Measurements from ENCODE around the gene GPR39. TPM values are rescaled to one million over a fixed set of nuclear protein-coding genes. Genes with fewer than 3 reads are reported as not detected.

The GPR39 gene
- polyA plus RNA-seq, 2 of the 4 experiments (the other 2 are of a cell fraction), result 11.3 to 11.8 TPM

- no peak for TF ChIP-seq CBX2 (IDR thresholded peaks at IDR 0.05; ENCODE audit: borderline replicate concordance, low read depth)
- no peak for TF ChIP-seq ZNF302 (CRISPR knock-in tag; IDR thresholded peaks at IDR 0.05)
- TF ChIP-seq BCL3 (IDR thresholded peaks at IDR 0.05), result no peak
- no peak for TF ChIP-seq EHMT2 (IDR thresholded peaks at IDR 0.05; ENCODE audit: low read depth)
- TF ChIP-seq, protein P1, sequence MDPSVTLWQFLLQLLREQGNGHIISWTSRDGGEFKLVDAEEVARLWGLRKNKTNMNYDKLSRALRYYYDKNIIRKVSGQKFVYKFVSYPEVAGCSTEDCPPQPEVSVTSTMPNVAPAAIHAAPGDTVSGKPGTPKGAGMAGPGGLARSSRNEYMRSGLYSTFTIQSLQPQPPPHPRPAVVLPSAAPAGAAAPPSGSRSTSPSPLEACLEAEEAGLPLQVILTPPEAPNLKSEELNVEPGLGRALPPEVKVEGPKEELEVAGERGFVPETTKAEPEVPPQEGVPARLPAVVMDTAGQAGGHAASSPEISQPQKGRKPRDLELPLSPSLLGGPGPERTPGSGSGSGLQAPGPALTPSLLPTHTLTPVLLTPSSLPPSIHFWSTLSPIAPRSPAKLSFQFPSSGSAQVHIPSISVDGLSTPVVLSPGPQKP (IDR thresholded peaks at IDR 0.05; ENCODE audit: low read depth, low read length), result no peak
- TF ChIP-seq FOSB (CRISPR knock-in tag; IDR thresholded peaks at IDR 0.05), result no peak
Measured at GRCh38 chr2:132567682-132568081, 151.1 kb downstream of the GPR39 start (continued).

GRCh38 chr2:132568656-132569055 is 152.1 kb downstream of the GPR39 start:
- CTCF ChIA-PET, result no interaction called here
- 85% methylated on average over 3 of the region's 3 CpGs for WGBS (ENCODE audit: missing lambda C conversion rate)

GRCh38 chr2:132573444-132574007 is 156.9 kb downstream of the GPR39 start:
- FAIRE-seq (no peak), DNase-seq (ENCODE audit: low read depth in 1 of 2, low spot score in 1 of 2) (no peak), ATAC-seq (no peak)
- Histone ChIP-seq H3K4me3 (no peak overlapping the region), H3K4me1 (no peaks in the 10 kb centered on the region), H3K27ac (no peak overlapping the region), H3K4me2 (no peak overlapping the region), H3K9me3 (no peaks in the 10 kb centered on the region)
- 95% methylated on average over 3 of the region's 3 CpGs for WGBS (ENCODE audit: missing lambda C conversion rate)
- ChIA-PET CTCF (interaction anchor here (1.2 kb wide), 1 partner anchor 14 kb away, joined by 4 read pairs; no protein-coding TSS in a partner anchor), POLR2A (no interaction called here)
- TF ChIP-seq SMC3 (IDR thresholded peaks at IDR 0.05), result no peak
- no peak for TF ChIP-seq CBX2 (IDR thresholded peaks at IDR 0.05; ENCODE audit: borderline replicate concordance, low read depth)
- TF ChIP-seq EHMT2 (IDR thresholded peaks at IDR 0.05; ENCODE audit: low read depth), result no peak
- no peak for TF ChIP-seq FOXS1 (CRISPR knock-in tag; IDR thresholded peaks at IDR 0.05)
- TF ChIP-seq KDM5A (IDR thresholded peaks at IDR 0.05), result no peak
- TF ChIP-seq, protein P1 (IDR thresholded peaks at IDR 0.05; ENCODE audit: low read depth, low read length), result no peak
- TF ChIP-seq, protein P2, sequence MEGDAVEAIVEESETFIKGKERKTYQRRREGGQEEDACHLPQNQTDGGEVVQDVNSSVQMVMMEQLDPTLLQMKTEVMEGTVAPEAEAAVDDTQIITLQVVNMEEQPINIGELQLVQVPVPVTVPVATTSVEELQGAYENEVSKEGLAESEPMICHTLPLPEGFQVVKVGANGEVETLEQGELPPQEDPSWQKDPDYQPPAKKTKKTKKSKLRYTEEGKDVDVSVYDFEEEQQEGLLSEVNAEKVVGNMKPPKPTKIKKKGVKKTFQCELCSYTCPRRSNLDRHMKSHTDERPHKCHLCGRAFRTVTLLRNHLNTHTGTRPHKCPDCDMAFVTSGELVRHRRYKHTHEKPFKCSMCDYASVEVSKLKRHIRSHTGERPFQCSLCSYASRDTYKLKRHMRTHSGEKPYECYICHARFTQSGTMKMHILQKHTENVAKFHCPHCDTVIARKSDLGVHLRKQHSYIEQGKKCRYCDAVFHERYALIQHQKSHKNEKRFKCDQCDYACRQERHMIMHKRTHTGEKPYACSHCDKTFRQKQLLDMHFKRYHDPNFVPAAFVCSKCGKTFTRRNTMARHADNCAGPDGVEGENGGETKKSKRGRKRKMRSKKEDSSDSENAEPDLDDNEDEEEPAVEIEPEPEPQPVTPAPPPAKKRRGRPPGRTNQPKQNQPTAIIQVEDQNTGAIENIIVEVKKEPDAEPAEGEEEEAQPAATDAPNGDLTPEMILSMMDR (IDR thresholded peaks at IDR 0.05), result no peak
- no peak for TF ChIP-seq HDAC2 (IDR thresholded peaks at IDR 0.05)
- TF ChIP-seq CHD2 (IDR thresholded peaks at IDR 0.05; ENCODE audit: low read length, partially characterized antibody), result no peak
- TF ChIP-seq RCOR1 (IDR thresholded peaks at IDR 0.05; ENCODE audit: low read depth, low read length), result no peak

More at GRCh38 chr2:132568656-132569055, 152.1 kb downstream of the GPR39 start:
- FAIRE-seq (no peak), ATAC-seq (no peak), DNase-seq (ENCODE audit: low read depth in 1 of 2, low spot score in 1 of 2) (no peak)
- TF ChIP-seq NFE2L2 (conservative IDR thresholded peaks at IDR 0.05; ENCODE audit: low read length) (no peak), ATOH8 (CRISPR knock-in tag; IDR thresholded peaks at IDR 0.05; ENCODE audit: low read depth) (no peak), SREBF2 (IDR thresholded peaks at IDR 0.05) (no peak), HEYL (CRISPR knock-in tag; IDR thresholded peaks at IDR 0.05) (no peak)
- TF ChIP-seq, protein P3, sequence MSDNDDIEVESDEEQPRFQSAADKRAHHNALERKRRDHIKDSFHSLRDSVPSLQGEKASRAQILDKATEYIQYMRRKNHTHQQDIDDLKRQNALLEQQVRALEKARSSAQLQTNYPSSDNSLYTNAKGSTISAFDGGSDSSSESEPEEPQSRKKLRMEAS (IDR thresholded peaks at IDR 0.05), result no peak
- no peak overlapping the region for H3K4me2 ChIP-seq
- H3K27ac ChIP-seq, result no peak overlapping the region
- POLR2A ChIA-PET, result no interaction called here
- H3K4me3 ChIP-seq, result no peak overlapping the region
- H3K9me3 ChIP-seq, result no peaks in the 10 kb centered on the region
- no peaks in the 10 kb centered on the region for H3K4me1 ChIP-seq

All from A549 (cell line).